ENCODE results near the gene EHBP1.
A peak's percentile ranks its signal among the peaks of the same experiment; 100 is the strongest.
"Not testable (repeated sequence)": the region's sequence is repeated elsewhere in the genome, so short reads cannot be mapped to it uniquely, and the experiment has no call there.

EHBP1 gene

GRCh38 chr2:62736899-62737559 is 31.5 kb downstream of the EHBP1 start:
- no peak for DNase-seq

DNA sequence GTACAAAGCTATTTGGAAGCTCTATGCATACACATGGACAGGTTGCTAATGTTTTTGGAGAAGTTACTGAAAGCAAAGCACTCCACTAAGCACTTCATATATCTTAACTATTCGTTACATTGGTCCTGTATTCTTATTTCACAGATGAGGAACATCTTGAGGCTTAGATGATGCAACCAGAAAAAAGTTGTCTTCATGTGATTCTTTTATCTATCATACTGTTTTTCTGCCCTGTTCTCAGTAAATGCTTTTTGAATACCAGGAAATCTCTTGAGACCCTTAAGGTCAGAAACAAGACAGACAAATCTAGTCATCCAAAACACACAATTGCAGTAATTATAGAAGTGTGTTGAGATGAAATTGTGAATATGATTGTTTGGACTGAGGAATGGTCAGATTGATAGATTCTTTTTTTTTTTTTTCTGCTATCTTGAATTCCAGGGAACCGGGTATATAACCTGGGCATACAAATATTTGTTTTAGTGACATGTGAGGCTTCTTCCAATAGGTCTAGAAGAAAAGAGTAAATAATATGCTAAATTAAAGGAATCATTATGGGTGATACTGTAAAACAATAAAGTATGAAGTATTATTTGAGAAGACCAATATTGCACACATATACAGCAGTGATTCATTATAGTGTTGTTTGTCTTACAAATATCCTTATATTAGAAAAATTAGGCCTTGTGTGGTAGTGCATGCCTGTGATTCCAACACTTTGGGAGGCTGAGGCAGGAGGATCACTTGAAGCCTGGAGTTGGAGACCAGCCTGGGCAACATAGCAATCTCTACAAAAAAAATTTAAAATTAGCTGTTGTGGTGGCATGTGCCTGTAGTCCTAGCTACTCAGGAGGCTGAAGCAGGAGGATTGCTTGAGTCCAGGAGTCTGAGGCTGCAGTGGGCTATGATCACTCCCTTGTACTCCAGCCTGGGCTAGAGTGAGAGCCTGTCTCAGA is 33.7 kb downstream of the EHBP1 start:
- no peak for DNase-seq

DNA sequence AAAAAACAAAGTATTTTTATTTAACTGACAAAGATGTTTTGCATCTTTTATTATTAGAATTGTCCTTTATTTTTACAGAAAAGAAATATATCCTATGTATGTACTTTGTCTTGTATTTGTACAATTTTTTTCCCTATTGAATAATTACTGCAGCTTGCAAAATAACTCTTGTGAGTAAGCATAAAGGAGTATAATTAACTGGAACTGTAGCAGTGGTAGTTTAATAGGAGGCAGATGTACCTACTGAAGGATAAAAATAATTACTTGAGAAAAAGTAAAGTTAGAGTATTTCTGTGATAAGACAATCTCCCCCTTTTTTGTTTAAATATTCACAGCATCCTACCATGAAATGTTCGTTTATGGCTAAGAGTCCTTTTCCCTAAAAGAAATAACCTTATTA is 34.7 kb downstream of the EHBP1 start:
- DNase-seq: no peak

DNA sequence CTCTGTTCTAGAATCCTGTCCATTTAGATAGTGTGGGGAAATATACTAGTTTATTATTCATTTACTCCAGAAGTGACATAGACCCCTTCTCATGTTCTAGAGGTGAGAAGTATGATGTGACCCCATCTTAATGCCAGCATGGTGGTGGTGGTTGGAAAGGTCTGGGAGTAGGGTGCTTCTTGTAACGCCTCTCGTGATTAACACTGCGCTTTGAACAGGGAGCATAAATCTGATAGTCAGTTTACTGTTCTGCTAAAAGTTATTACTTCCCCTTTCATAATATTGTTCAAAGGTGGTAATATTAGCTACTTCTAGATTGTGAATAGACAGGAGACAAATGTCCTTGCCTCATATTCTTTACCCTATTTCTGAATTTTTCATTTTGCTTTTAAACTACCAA is 35.6 kb downstream of the EHBP1 start:
- DNase-seq: no peak

- no peak for DNase-seq
These were observed 36.6 kb downstream of the EHBP1 start for GRCh38 chr2:62741954-62742722.

- no peak for DNase-seq
These were observed 38.0 kb downstream of the EHBP1 start for GRCh38 chr2:62743506-62743905.

DNA sequence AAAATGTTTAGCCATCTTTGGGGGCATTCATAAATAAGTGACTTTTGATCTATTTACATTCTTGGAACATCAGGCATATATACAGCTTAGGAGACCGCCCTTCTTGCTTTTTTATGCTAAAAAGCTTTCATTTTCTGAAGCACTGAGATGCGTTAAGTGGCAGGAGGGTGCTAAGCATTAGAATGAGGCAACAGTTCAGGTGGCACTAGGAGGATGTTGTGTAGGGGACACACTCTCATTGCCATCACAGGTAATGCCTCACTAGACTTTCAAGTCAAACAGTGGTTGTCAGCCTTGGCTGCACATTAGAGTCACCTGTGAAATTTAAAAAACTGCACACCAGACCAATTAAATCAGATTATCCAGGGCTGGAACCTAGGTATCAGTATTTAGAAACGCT is 39.1 kb downstream of the EHBP1 start:
- DNase-seq: no peak

DNA sequence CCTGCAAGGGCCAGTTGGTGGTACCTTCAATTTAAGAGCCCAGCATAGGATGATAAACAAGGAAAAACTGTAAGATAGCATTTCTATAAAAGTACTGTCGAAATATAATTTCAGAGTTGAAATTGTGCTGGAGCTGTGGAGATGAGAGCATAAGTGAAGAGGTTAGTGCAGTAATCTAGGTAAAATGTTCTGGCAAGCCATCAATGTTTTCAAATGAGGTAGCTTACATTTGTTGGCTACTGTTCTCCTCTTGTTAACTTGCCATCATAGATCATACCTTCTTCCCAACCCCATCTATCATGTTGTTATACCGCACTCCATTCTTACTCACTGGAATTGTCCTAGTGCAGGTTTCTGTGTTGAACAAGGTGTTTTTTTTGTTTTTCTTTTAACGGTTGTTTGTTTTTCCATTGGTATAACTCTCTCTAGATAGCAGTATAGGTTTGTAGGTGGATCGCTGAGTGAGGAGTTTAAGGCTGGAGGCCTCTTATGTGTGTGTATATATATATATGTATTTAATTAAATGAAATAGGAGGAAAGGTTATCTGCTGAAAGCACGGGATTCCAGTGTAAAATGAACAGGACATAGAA is 40.5 kb downstream of the EHBP1 start:
- DNase-seq: no peak

GRCh38 chr2:62747169-62747568 is 41.7 kb downstream of the EHBP1 start:
- DNase-seq: no peak

DNA sequence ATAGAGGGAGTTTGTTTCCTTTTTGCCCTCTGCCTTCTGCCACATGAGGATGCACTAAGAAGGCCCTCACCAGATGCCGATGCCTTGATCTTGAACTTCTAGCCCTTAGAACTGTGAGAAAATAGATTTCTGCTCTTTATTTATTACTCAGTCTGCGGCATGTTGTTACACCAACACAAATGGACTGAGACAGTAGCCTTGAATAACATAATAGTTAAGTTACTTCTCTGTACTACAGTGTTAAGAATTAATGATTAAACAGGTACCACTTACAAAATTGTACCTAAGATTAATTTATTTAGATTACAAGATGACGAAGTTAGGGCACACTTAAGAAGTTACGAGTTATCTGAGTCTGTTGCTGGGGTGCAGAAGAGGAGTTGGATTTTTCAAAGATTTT is 42.4 kb downstream of the EHBP1 start:
- no peak for DNase-seq

DNA sequence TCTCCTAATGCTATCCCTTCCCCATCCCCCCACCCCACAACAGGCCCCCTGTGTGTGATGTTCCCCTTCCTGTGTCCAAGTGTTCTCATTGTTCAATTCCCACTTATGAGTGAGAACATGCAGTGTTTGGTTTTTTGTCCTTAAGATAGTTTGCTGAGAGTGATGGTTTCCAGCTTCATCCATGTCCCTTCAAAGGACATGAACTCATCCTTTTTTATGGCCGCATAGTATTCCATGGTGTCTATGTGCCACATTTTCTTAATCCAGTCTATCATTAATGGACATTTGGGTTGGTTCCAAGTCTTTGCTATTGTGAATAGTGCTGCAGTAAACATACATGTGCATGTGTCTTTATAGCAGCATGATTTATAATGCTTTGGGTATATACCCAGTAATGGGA is 43.6 kb downstream of the EHBP1 start:
- not testable (repeated sequence) for DNase-seq

GRCh38 chr2:62757029-62757428 is 51.5 kb downstream of the EHBP1 start:
- no peak for DNase-seq

GRCh38 chr2:62760026-62760425 is 54.5 kb downstream of the EHBP1 start:
- no peak for DNase-seq

DNA sequence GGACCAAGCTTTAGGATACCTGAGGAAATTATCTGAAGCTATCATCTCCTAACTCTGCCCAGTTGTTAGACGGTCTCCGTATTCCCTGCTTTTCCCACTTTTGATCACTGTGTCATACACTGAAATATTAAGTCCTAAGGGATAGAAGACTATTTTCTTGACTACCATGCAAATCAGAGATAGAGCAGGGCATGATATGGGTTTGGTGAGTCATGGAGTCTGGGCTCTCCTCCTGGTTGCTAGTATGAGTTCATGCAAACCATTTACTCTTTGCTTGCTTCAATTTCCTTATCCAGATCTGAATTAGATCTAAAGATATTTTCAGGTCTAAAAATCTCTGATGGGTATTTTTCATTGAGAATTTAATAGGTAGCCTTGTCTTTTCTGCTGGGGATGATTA is 55.0 kb downstream of the EHBP1 start:
- no peak for DNase-seq

GRCh38 chr2:62765619-62766376 is 60.3 kb downstream of the EHBP1 start:
- no peak for DNase-seq

DNA sequence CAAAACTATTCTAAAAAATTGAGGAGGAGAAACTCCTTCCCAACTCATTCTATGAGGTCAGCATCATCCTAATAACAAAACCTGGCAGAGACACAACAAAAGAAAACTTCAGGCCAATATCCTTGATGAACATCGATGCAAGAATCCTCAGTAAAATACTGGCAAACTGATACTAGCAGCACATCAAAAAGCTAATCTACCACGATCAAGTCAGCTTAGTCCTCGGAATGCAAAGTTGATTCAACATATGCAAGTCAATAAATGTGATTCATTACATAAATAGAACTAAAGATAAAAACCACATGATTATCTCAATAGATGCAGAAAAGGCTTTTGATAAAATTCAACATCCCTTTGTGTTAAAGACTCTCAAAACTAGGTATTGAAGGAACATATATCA is 63.1 kb downstream of the EHBP1 start:
- no peak for DNase-seq

- no peak for DNase-seq
These were observed 65.1 kb downstream of the EHBP1 start for GRCh38 chr2:62770629-62771028.

DNA sequence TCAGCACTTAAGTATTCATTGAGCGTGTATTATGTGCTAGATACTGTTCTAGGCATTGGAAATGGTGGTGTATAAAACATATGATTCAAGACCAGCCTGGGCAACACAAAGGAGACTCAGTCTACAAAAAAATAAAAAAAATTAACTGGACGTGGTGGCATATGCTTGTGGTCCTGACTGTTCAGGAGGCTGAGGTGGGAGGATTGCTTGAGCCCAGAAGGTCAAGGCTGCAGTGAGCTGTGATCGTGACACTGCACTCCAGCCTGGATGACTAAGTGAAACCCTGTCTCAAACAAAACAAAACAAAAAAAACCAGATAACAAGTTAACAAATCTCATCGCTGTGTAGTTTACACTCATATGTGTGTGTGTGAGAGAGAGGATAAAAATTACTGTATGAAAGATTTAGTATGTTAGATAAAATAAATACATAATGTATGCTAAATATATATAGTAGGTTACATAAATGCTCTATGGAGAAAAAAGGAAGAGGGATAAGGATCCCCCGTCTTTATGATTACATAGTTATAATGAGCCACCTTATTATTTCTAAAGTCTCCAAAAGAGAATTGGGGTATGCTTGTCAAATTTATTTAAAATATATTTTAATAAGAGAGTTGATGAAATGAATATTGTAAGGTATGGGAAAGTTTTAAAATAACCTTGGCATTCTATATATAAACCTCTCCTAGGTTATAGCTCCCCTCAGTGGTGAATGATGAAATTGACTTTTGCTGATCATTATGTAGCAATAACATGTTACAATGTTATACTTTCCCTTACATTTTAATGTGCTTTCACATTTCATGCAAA is 69.2 kb downstream of the EHBP1 start:
- peak in 1 of 2 experiments; percentile 3 for DNase-seq

- DNase-seq: no peak
These were observed 69.8 kb downstream of the EHBP1 start for GRCh38 chr2:62775367-62775668.

GRCh38 chr2:62783679-62784078 is 78.2 kb downstream of the EHBP1 start:
- no peak for DNase-seq

DNA sequence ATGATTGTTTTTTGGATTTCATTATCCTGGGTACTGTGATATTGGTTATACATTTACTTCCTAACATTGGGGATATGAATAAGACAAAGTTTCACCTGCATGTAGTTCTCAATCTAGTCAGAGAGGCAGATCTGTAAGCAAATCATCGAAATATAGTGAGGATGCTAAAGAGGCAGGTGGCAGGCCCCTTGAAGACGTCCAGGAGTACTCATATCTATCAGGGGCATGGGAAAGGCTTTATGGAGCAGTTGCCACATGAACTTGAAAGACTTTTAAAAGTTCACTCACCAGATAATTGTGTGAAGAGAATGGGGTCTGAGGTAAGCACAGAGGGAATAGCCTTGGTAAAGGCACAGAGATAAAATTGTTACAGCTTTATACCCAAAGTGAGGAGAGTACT is 78.8 kb downstream of the EHBP1 start:
- DNase-seq: no peak

DNA sequence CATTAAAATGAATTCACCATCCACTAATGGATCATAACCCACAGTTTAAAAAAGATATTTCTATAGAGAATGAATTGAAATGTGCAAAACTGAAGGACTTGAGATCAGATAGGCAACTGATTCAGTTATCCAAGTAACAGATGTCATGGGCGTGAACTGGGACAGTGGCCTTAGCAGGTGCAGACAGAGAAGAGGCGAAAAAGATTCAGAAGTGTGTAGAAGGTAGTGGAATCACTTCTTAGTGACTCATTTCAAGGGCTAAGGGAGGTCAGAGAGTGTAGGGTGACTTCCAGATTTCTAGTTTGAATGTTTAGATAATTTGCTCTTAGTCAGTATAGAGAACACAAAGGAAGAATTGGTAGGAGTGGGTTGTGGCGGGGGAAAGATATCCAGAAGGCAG is 79.7 kb downstream of the EHBP1 start:
- no peak for DNase-seq
